ENCODE measurements around the gene EDAR.
A peak's percentile ranks its signal among the peaks of the same experiment; 100 is the strongest.

Gene EDAR

GRCh38 chr2:108988076-108988795 lies 784 bp downstream of the EDAR start:
- peak; percentile 57 for DNase-seq (ENCODE audit: low read depth)
- H3K4me3 ChIP-seq (ENCODE audit: low read length) = peak overlapping the region; percentile 47
- TF ChIP-seq, protein P1, sequence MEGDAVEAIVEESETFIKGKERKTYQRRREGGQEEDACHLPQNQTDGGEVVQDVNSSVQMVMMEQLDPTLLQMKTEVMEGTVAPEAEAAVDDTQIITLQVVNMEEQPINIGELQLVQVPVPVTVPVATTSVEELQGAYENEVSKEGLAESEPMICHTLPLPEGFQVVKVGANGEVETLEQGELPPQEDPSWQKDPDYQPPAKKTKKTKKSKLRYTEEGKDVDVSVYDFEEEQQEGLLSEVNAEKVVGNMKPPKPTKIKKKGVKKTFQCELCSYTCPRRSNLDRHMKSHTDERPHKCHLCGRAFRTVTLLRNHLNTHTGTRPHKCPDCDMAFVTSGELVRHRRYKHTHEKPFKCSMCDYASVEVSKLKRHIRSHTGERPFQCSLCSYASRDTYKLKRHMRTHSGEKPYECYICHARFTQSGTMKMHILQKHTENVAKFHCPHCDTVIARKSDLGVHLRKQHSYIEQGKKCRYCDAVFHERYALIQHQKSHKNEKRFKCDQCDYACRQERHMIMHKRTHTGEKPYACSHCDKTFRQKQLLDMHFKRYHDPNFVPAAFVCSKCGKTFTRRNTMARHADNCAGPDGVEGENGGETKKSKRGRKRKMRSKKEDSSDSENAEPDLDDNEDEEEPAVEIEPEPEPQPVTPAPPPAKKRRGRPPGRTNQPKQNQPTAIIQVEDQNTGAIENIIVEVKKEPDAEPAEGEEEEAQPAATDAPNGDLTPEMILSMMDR (IDR thresholded peaks at IDR 0.05; ENCODE audit: insufficient read depth, low read depth, low read length, missing control alignments) = no peak

DNA sequence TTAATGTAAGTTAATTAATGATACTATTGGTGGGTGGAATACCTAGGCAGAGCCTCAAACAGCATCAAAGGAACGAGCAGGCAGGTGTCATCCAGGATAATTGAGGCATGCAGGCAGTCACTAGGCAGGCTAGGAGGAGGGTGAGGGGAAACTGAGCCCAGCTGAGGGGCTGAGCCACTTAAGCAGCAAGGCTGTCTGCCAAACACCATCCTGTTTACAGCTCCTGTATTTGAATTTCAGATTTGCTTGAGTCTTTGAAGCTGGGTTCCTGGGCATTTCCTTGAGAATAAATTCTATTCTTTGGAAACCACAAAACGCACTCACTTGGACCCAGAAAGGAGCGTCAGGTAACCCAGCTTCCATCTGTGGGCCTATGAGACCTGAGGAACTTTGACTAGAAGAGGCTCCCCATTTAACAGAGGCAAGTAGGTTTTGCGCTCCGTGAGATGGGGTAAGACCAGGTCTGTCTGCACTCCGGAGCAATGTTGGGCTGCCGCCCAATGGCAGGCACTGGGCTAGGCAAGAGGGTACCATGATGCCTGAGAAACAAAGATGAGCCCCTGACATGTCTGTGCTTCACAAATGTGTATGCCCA lies 2.0 kb downstream of the EDAR start:
- DNase-seq (ENCODE audit: low read depth) = peak; percentile 33
- H3K4me3 ChIP-seq (ENCODE audit: low read length) = no peak overlapping the region
- TF ChIP-seq, protein P1 (IDR thresholded peaks at IDR 0.05; ENCODE audit: insufficient read depth, low read depth, low read length, missing control alignments) = peak; percentile 46

GRCh38 chr2:108983610-108984009 lies 5.4 kb downstream of the EDAR start:
- TF ChIP-seq, protein P1 (IDR thresholded peaks at IDR 0.05; ENCODE audit: insufficient read depth, low read depth, low read length, missing control alignments) = no peak
- H3K4me3 ChIP-seq (ENCODE audit: low read length) = no peak overlapping the region
- no peak for DNase-seq (ENCODE audit: low read depth)

- TF ChIP-seq, protein P1 (IDR thresholded peaks at IDR 0.05; ENCODE audit: insufficient read depth, low read depth, low read length, missing control alignments) = no peak
- DNase-seq (ENCODE audit: low read depth) = no peak
- no peak overlapping the region for H3K4me3 ChIP-seq (ENCODE audit: low read length)
Observed at GRCh38 chr2:108983061-108983460, 6.0 kb downstream of the EDAR start.

GRCh38 chr2:108982259-108982679 lies 6.8 kb downstream of the EDAR start:
- H3K4me3 ChIP-seq (ENCODE audit: low read length) = no peak overlapping the region
- DNase-seq (ENCODE audit: low read depth) = no peak
- TF ChIP-seq, protein P1 (IDR thresholded peaks at IDR 0.05; ENCODE audit: insufficient read depth, low read depth, low read length, missing control alignments) = no peak

DNA sequence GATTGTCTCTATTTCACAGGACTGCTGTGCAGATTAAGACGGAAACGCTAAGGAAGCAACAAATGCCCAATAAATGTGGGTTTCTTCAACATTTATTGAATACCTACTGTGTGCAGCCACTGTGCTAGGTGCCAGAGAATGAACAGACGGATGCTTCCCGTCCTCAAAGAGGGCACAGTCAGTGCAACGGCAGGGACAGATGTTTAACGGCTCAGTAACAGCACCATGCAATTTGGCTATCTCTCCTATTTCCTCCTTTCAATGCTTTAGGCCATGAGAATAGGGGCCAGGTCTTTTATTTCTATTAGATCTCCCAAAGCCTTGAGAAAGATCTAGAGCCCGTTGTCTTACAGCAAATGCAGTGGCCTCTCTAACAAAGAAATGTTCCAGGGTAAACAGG lies 7.2 kb downstream of the EDAR start:
- H3K4me3 ChIP-seq (ENCODE audit: low read length) = no peak overlapping the region
- TF ChIP-seq, protein P1 (IDR thresholded peaks at IDR 0.05; ENCODE audit: insufficient read depth, low read depth, low read length, missing control alignments) = no peak
- no peak for DNase-seq (ENCODE audit: low read depth)

Data from epithelial cell of esophagus (primary cell).